HL-60 (cell line): ENCODE results near the gene SELENOI.
"Not testable (repeated sequence)": the region's sequence is repeated elsewhere in the genome, so short reads cannot be mapped to it uniquely, and the experiment has no call there.

Source experiments
- DNase-seq, 2 experiments: peaks; one replicate each; pipeline ENCODE4 v3.0.0-alpha.2; 2010 to 2020; ENCODE audit warnings: low read depth in 1 of 2, low spot score in 1 of 2
- H3K27ac ChIP-seq: fragments of 250-450 bp; sonication (Bioruptor Pico); replicated peaks from 2 replicates; pipeline ENCODE4 v1.5.1; 2020; ENCODE audit warnings: mild to moderate bottlenecking, moderate library complexity
- H3K27me3 ChIP-seq: fragments of 250-450 bp; sonication (Bioruptor Pico); 2 replicates; pipeline ENCODE4 v1.5.1; 2021; ENCODE audit warnings: mild to moderate bottlenecking, moderate library complexity; ENCODE audit not compliant: insufficient read depth, poor library complexity, severe bottlenecking
- H3K4me3 ChIP-seq: replicated peaks from 2 replicates; pipeline ENCODE4 v1.5.1; 2011; ENCODE audit warnings: mild to moderate bottlenecking, control low read depth, low read length; ENCODE audit not compliant: insufficient read depth
- GABPA ChIP-seq: IDR thresholded peaks from 2 replicates; pipeline ENCODE4 v1.6.1; 2012; ENCODE audit warnings: low read depth
- POLR2AphosphoS5 ChIP-seq: IDR thresholded peaks from 2 replicates; pipeline ENCODE4 v1.6.1; 2012; ENCODE audit warnings: low read depth
- SPI1 ChIP-seq: IDR thresholded peaks from 2 replicates; pipeline ENCODE4 v1.6.1; 2012; ENCODE audit warnings: low read depth, mild to moderate bottlenecking, borderline replicate concordance
- TF ChIP-seq, protein P1 (sequence below): IDR thresholded peaks from one replicate; pipeline ENCODE4 v1.5.1; 2011; ENCODE audit warnings: low read length, control low read depth, inconsistent platforms; ENCODE audit not compliant: insufficient read depth
- TF ChIP-seq, protein P2 (sequence below): IDR thresholded peaks from 2 replicates; pipeline ENCODE4 v1.6.1; 2012; ENCODE audit warnings: low read depth; ENCODE audit not compliant: insufficient replicate concordance

The SELENOI gene

DNA sequence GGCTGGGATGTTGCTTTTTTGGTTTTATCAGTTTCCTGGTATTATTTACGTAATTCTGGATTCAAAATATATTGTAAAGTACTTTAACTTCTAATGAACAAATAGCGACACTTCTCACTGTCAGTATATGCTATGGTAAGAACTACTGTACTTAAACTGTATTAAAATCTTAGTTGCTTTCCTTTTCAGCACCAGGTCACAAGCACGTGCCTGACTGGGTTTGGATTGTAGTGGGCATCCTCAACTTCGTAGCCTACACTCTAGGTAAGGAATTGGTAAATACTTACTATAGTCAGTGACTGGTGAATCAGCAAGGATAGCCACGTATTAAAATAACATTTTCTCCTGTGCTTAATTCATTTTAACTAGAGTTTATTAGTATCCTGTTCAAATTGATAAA, 21.0 kb downstream of the SELENOI start:
- TF ChIP-seq, protein P1, sequence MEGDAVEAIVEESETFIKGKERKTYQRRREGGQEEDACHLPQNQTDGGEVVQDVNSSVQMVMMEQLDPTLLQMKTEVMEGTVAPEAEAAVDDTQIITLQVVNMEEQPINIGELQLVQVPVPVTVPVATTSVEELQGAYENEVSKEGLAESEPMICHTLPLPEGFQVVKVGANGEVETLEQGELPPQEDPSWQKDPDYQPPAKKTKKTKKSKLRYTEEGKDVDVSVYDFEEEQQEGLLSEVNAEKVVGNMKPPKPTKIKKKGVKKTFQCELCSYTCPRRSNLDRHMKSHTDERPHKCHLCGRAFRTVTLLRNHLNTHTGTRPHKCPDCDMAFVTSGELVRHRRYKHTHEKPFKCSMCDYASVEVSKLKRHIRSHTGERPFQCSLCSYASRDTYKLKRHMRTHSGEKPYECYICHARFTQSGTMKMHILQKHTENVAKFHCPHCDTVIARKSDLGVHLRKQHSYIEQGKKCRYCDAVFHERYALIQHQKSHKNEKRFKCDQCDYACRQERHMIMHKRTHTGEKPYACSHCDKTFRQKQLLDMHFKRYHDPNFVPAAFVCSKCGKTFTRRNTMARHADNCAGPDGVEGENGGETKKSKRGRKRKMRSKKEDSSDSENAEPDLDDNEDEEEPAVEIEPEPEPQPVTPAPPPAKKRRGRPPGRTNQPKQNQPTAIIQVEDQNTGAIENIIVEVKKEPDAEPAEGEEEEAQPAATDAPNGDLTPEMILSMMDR = no peak
- no peak for TF ChIP-seq SPI1
- TF ChIP-seq, protein P2, sequence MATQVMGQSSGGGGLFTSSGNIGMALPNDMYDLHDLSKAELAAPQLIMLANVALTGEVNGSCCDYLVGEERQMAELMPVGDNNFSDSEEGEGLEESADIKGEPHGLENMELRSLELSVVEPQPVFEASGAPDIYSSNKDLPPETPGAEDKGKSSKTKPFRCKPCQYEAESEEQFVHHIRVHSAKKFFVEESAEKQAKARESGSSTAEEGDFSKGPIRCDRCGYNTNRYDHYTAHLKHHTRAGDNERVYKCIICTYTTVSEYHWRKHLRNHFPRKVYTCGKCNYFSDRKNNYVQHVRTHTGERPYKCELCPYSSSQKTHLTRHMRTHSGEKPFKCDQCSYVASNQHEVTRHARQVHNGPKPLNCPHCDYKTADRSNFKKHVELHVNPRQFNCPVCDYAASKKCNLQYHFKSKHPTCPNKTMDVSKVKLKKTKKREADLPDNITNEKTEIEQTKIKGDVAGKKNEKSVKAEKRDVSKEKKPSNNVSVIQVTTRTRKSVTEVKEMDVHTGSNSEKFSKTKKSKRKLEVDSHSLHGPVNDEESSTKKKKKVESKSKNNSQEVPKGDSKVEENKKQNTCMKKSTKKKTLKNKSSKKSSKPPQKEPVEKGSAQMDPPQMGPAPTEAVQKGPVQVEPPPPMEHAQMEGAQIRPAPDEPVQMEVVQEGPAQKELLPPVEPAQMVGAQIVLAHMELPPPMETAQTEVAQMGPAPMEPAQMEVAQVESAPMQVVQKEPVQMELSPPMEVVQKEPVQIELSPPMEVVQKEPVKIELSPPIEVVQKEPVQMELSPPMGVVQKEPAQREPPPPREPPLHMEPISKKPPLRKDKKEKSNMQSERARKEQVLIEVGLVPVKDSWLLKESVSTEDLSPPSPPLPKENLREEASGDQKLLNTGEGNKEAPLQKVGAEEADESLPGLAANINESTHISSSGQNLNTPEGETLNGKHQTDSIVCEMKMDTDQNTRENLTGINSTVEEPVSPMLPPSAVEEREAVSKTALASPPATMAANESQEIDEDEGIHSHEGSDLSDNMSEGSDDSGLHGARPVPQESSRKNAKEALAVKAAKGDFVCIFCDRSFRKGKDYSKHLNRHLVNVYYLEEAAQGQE = peak; percentile 71
- no peak for TF ChIP-seq GABPA
- TF ChIP-seq POLR2AphosphoS5 = no peak
- Histone ChIP-seq H3K27ac (no peak overlapping the region), H3K27me3 (no peaks in the 10 kb centered on the region), H3K4me3 (no peak overlapping the region)
- DNase-seq = no peak

DNA sequence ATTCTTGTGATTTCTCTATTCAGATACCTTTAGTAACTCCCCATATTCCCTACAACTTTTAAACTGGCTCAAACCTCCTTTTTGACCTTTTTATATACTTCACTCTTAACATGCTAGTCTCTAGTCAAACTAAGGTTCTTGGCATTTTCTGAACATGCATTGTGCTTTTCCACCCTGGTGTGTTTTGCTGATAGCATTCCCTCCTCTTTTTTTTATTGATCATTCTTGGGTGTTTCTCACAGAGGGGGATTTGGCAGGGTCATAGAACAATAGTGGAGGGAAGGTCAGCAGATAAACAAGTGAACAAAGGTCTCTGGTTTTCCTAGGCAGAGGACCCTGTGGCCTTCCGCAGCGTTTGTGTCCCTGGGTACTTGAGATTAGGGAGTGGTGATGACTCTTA, 23.7 kb downstream of the SELENOI start:
- not testable (repeated sequence) for H3K27me3 ChIP-seq, H3K4me3 ChIP-seq, H3K27ac ChIP-seq, DNase-seq

DNA sequence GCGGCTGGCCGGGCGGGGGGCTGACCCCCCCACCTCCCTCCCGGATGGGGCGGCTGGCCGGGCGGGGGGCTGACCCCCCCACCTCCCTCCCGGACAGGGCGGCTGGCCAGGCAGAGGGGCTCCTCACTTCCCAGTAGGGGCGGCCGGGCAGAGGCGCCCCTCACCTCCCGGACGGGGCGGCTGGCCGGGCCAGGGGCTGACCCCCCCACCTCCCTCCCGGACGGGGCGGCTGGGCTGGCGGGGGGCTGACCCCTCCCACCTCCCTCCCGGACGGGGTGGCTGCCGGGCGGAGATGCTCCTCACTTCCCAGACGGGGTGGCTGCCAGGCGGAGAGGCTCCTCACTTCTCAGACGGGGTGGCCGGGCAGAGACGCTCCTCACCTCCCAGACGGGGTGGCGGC, 25.0 kb downstream of the SELENOI start:
- DNase-seq, H3K27ac ChIP-seq, H3K4me3 ChIP-seq: not testable (repeated sequence)

DNA sequence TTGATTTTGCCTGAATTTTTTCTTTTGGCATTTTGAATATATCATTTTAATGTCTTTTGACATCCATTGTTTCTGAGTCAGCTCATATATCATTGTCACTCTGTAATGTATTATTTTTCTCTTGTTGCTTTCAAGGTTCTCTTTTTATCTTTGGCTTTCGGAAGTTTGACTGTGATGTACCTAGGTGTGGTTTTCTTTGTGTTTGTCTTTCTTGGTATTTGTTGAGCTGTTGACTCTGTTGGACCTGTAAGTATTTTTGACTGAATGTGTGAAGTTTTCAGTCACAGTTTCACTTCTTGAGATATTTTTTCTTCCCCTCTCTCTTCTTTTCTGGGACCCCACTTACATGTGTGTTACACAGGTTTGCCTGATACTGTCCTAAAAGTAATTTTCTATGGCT, 30.9 kb downstream of the SELENOI start:
- Histone ChIP-seq H3K4me3 (no peak overlapping the region), H3K27ac (no peak overlapping the region), H3K27me3 (no peaks in the 10 kb centered on the region)
- TF ChIP-seq POLR2AphosphoS5 = no peak
- TF ChIP-seq, protein P2 = no peak
- TF ChIP-seq, protein P1 = no peak
- no peak for TF ChIP-seq SPI1
- no peak for TF ChIP-seq GABPA
- no peak for DNase-seq

More for the DNA sequence above, 25.0 kb downstream of the SELENOI start:
- H3K27me3 ChIP-seq = not testable (repeated sequence)

DNA sequence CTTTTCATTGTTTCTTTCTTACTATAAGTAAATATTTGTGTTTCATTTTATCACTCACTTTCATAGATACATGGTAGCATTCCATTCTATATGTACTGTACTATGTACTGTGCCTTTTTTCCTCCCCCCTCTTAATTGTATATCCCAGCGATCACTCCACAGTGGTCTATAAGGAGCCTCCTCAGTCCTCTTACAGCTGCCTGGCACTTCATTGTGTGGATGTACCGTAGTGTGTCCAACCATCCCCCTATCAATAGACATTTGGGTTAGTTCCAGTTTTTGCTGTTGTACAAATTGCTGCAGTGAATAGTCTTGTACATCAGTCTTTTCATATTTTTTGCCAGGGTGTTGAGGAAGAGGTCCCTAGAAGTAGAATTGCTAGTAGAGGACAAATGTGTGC, 34.3 kb downstream of the SELENOI start:
- no peak for DNase-seq
- TF ChIP-seq GABPA (no peak), POLR2AphosphoS5 (no peak), SPI1 (no peak)
- TF ChIP-seq, protein P2 = no peak
- TF ChIP-seq, protein P1 = no peak
- H3K4me3 ChIP-seq = no peak overlapping the region
- H3K27me3 ChIP-seq = no peaks in the 10 kb centered on the region
- no peak overlapping the region for H3K27ac ChIP-seq
